GM21619 (cell line): ENCODE measurements around the gene PCBP3.

ENCODE experiments used
- ATAC-seq: cut with Tn5 transposase; IDR thresholded peaks from one replicate; pipeline ENCODE4 v1.9.1; 2021; ENCODE audit not compliant: unreplicated experiment

Gene PCBP3

GRCh38 chr21:45747802-45748445 lies 104.4 kb downstream of the PCBP3 start:
- ATAC-seq, result no peak

- no peak for ATAC-seq
Measured at GRCh38 chr21:45748593-45748992, 105.1 kb downstream of the PCBP3 start.

GRCh38 chr21:45749974-45750373 lies 106.4 kb downstream of the PCBP3 start:
- no peak for ATAC-seq

- no peak for ATAC-seq
Measured at GRCh38 chr21:45750936-45751335, 107.4 kb downstream of the PCBP3 start.

GRCh38 chr21:45753445-45753844 lies 109.9 kb downstream of the PCBP3 start:
- no peak for ATAC-seq

GRCh38 chr21:45756029-45756428 lies 112.5 kb downstream of the PCBP3 start:
- ATAC-seq, result no peak

- ATAC-seq, result no peak
Measured at GRCh38 chr21:45756669-45757068, 113.1 kb downstream of the PCBP3 start.

GRCh38 chr21:45761704-45762103 lies 118.2 kb downstream of the PCBP3 start:
- ATAC-seq, result no peak

GRCh38 chr21:45763074-45763473 lies 119.5 kb downstream of the PCBP3 start:
- ATAC-seq, result no peak

- no peak for ATAC-seq
Measured at GRCh38 chr21:45763506-45763905, 120.0 kb downstream of the PCBP3 start.

- no peak for ATAC-seq
Measured at GRCh38 chr21:45764792-45765191, 121.3 kb downstream of the PCBP3 start.

GRCh38 chr21:45765375-45765774 lies 121.8 kb downstream of the PCBP3 start:
- ATAC-seq, result no peak

- ATAC-seq, result no peak
Measured at GRCh38 chr21:45766055-45766454, 122.5 kb downstream of the PCBP3 start.

- no peak for ATAC-seq
Measured at GRCh38 chr21:45766501-45766900, 123.0 kb downstream of the PCBP3 start.

GRCh38 chr21:45767071-45768006 lies 123.8 kb downstream of the PCBP3 start:
- ATAC-seq, result no peak

GRCh38 chr21:45768011-45768739 lies 124.7 kb downstream of the PCBP3 start:
- ATAC-seq, result no peak

GRCh38 chr21:45768740-45769048 lies 125.2 kb downstream of the PCBP3 start:
- ATAC-seq, result no peak

- ATAC-seq, result no peak
Measured at GRCh38 chr21:45769294-45769693, 125.8 kb downstream of the PCBP3 start.

GRCh38 chr21:45769896-45770295 lies 126.4 kb downstream of the PCBP3 start:
- no peak for ATAC-seq

GRCh38 chr21:45772180-45772579 lies 128.7 kb downstream of the PCBP3 start:
- no peak for ATAC-seq

GRCh38 chr21:45774291-45774690 lies 130.8 kb downstream of the PCBP3 start:
- ATAC-seq, result no peak

- no peak for ATAC-seq
Measured at GRCh38 chr21:45776971-45777370, 133.4 kb downstream of the PCBP3 start.
